Central memory CD8-positive, alpha-beta T cell (primary cell): ENCODE results near the gene PLAU.

Experiments
- ATAC-seq: fragments of 150-1000 bp; cut with Tn5 transposase; replicated peaks from 2 replicates; pipeline ENCODE4 v1.10.0; 2022; ENCODE audit warnings: mild to moderate bottlenecking, moderate FRiP score, moderate number of reproducible peaks; ENCODE audit not compliant: poor library complexity, severe bottlenecking; ENCODE audit errors: extremely low read depth
- DNase-seq, 2 donors: peaks; one replicate each; pipeline ENCODE4 v3.0.0; 2021; ENCODE audit warnings: low spot score in 2 of 2
- H3K27ac Mint-ChIP-seq: one replicate; pipeline ENCODE4 v1.8.0; 2022; ENCODE audit warnings: low read depth, mild to moderate bottlenecking, moderate library complexity, mixed read lengths
- H3K27me3 Mint-ChIP-seq: one replicate; pipeline ENCODE4 v1.8.0; 2022; ENCODE audit warnings: mixed read lengths
- H3K36me3 Mint-ChIP-seq: one replicate; pipeline ENCODE4 v1.8.0; 2022; ENCODE audit warnings: mild to moderate bottlenecking, moderate library complexity, mixed read lengths; ENCODE audit not compliant: insufficient read depth
- H3K4me1 Mint-ChIP-seq: one replicate; pipeline ENCODE4 v1.8.0; 2022; ENCODE audit warnings: mixed read lengths
- H3K4me3 Mint-ChIP-seq: one replicate; pipeline ENCODE4 v1.8.0; 2022; ENCODE audit warnings: mild to moderate bottlenecking, moderate library complexity, mixed read lengths
- H3K9me3 Mint-ChIP-seq: one replicate; pipeline ENCODE4 v1.8.0; 2022; ENCODE audit warnings: mixed read lengths

Gene PLAU

DNA sequence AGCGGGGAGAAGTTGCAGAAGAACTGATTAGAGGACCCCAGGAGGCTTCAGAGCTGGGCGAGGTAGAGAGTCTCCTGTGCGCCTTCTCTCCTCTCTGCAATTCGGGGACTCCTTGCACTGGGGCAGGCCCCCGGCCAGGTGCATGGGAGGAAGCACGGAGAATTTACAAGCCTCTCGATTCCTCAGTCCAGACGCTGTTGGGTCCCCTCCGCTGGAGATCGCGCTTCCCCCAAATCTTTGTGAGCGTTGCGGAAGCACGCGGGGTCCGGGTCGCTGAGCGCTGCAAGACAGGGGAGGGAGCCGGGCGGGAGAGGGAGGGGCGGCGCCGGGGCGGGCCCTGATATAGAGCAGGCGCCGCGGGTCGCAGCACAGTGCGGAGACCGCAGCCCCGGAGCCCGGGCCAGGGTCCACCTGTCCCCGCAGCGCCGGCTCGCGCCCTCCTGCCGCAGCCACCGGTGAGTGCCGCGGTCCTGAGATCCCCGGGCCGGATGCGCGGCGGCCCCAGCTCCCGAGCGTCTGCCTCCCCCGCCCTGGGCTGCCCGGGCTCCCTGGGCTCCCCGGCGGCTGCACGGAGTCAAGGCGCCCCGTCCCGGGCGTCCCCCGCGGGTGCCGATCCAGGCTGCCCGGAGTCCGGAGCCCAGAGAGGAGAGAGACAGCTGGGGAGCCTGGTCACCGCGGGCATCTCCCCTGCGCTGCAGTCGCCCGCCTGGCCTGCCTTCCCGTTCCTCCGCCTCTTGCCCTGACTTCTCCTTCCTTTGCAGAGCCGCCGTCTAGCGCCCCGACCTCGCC is at the start of gene PLAU:
PLAU (plus strand) TSS at position 369 of the 789 bp plus-strand sequence. CDS start 424 bp downstream, outside the sequence.
- peak in 1 of 2 donors; percentile 32 for DNase-seq
- Mint-ChIP-seq H3K9me3 (no peaks in the 10 kb centered on the region), H3K27me3 (peaks cover 38% of the 10 kb centered on the region)

GRCh38 chr10:73862011-73862410 is 48.9 kb upstream of the PLAU start:
- H3K9me3 Mint-ChIP-seq: no peaks in the 10 kb centered on the region
- DNase-seq (no peak), ATAC-seq (no peak)
- peaks cover 76% of the 10 kb centered on the region for H3K4me1 Mint-ChIP-seq
- H3K27ac Mint-ChIP-seq: no peak overlapping the region
- no peaks in the 10 kb centered on the region for H3K27me3 Mint-ChIP-seq
- peaks cover 21% of the 10 kb centered on the region for H3K36me3 Mint-ChIP-seq
- H3K4me3 Mint-ChIP-seq: no peak overlapping the region

More for the DNA sequence above, at the start of gene PLAU:
- Mint-ChIP-seq H3K27ac (peak within 1 kb of the TSS; percentile 87), H3K36me3 (peaks cover 2% of the 10 kb centered on the region), H3K4me1 (peaks cover 27% of the 10 kb centered on the region), H3K4me3 (peak within 1 kb of the TSS; percentile 88)
- ATAC-seq: peak; percentile 61

- Mint-ChIP-seq H3K27ac (no peak overlapping the region), H3K4me3 (no peak overlapping the region), H3K36me3 (peaks cover 16% of the 10 kb centered on the region), H3K4me1 (peaks cover 76% of the 10 kb centered on the region), H3K9me3 (no peaks in the 10 kb centered on the region), H3K27me3 (no peaks in the 10 kb centered on the region)
- no peak for ATAC-seq
- DNase-seq: no peak
Observed at GRCh38 chr10:73863039-73863817, 47.7 kb upstream of the PLAU start.

GRCh38 chr10:73864229-73864628 is 46.7 kb upstream of the PLAU start:
- DNase-seq: no peak
- peaks cover 15% of the 10 kb centered on the region for H3K36me3 Mint-ChIP-seq
- no peaks in the 10 kb centered on the region for H3K27me3 Mint-ChIP-seq
- H3K27ac Mint-ChIP-seq: no peak overlapping the region
- ATAC-seq: no peak
- H3K4me1 Mint-ChIP-seq: peaks cover 72% of the 10 kb centered on the region
- H3K4me3 Mint-ChIP-seq: peak overlapping the region; percentile 84
- H3K9me3 Mint-ChIP-seq: no peaks in the 10 kb centered on the region

- no peak for ATAC-seq
- peaks cover 70% of the 10 kb centered on the region for H3K4me1 Mint-ChIP-seq
- peak overlapping the region; percentile 94 for H3K27ac Mint-ChIP-seq
- no peaks in the 10 kb centered on the region for H3K9me3 Mint-ChIP-seq
- H3K27me3 Mint-ChIP-seq: no peaks in the 10 kb centered on the region
- no peak for DNase-seq
- H3K4me3 Mint-ChIP-seq: peak overlapping the region; percentile 84
- H3K36me3 Mint-ChIP-seq: peaks cover 15% of the 10 kb centered on the region
Observed at GRCh38 chr10:73865107-73865458, 45.8 kb upstream of the PLAU start.

DNA sequence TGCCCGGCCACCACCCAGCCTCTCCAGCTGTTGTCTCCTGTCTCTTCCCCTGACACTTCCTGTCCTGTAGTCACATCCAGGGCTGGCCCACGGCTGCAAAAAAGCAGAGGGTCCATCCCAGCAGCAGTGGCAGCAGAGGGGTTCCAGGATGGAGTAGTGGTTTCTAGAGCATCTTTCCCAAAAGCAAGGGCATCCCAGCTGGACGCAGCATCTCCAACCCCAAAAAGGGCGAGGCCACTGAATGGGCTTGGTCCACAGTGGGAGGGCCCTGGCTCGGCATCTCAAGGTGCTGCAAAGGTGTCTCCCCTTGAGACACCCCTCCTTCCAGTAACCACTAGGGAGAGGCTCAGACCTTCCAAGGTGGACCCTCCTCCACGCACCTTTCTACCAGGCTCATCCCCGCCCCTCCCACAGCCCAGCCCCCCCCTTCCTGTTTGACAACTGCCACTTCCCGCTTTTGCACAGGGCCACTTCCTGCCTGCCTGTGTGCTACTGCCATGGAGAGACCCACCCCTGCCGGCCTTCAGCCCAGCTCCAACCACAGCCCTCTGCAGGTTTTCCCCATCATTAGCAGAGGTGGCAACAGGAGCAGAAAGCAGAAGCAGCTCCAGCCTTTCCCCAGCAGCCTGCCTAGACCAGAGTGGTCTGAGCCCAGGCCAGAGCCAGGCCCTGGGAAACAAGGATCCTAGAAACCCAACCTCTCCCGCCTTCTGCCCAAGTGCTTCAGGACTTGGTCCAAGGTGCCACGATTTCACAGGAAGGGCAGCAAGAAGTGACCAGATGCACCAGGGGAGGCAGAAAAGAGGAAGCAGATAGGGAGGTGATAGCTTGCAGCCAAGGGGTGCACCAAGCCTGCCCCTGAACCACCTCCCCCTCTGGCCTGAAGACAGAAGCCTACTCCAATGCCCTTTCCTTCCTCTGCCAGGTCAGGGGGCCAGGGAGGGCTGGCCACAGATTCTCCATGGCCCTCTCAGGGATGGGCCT is 45.2 kb upstream of the PLAU start:
- H3K4me1 Mint-ChIP-seq: peaks cover 72% of the 10 kb centered on the region
- peak overlapping the region; percentile 94 for H3K27ac Mint-ChIP-seq

DNA sequence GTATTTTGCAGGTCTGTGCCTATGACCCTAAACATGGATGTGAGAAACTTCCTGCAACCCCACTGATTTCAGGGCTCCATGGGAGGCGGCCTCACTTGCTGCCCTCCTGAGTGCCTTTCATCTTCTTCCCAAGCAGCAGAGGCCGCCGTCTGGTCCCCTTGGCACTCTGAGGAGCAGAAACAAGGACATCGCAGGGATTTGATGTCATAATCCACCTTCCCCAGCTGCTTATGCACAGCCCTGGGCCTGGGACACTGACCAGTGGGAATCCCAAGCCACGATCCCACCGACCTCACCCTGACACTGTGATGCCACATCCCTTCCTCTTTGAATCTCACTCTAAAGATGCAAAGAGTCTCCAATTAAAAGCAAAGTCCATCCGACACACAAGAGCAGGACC is 44.3 kb upstream of the PLAU start:
- peak overlapping the region; percentile 84 for H3K4me3 Mint-ChIP-seq

More for the DNA sequence above, 45.2 kb upstream of the PLAU start:
- Mint-ChIP-seq H3K36me3 (peaks cover 11% of the 10 kb centered on the region), H3K9me3 (no peaks in the 10 kb centered on the region), H3K27me3 (no peaks in the 10 kb centered on the region), H3K4me3 (peak overlapping the region; percentile 84)
- ATAC-seq (peak; percentile 78), DNase-seq (no peak)

GRCh38 chr10:73867126-73867807 is 43.7 kb upstream of the PLAU start:
- peaks cover 12% of the 10 kb centered on the region for H3K36me3 Mint-ChIP-seq
- no peaks in the 10 kb centered on the region for H3K9me3 Mint-ChIP-seq
- peak overlapping the region; percentile 84 for H3K4me3 Mint-ChIP-seq
- ATAC-seq (no peak), DNase-seq (no peak)
- H3K27me3 Mint-ChIP-seq: no peaks in the 10 kb centered on the region
- H3K4me1 Mint-ChIP-seq: peaks cover 85% of the 10 kb centered on the region
- H3K27ac Mint-ChIP-seq: peak overlapping the region; percentile 94

More for the DNA sequence above, 44.3 kb upstream of the PLAU start:
- DNase-seq: no peak
- Mint-ChIP-seq H3K4me1 (peaks cover 78% of the 10 kb centered on the region), H3K27ac (peak overlapping the region; percentile 94), H3K9me3 (no peaks in the 10 kb centered on the region), H3K36me3 (peaks cover 12% of the 10 kb centered on the region), H3K27me3 (no peaks in the 10 kb centered on the region)
- ATAC-seq: no peak

DNA sequence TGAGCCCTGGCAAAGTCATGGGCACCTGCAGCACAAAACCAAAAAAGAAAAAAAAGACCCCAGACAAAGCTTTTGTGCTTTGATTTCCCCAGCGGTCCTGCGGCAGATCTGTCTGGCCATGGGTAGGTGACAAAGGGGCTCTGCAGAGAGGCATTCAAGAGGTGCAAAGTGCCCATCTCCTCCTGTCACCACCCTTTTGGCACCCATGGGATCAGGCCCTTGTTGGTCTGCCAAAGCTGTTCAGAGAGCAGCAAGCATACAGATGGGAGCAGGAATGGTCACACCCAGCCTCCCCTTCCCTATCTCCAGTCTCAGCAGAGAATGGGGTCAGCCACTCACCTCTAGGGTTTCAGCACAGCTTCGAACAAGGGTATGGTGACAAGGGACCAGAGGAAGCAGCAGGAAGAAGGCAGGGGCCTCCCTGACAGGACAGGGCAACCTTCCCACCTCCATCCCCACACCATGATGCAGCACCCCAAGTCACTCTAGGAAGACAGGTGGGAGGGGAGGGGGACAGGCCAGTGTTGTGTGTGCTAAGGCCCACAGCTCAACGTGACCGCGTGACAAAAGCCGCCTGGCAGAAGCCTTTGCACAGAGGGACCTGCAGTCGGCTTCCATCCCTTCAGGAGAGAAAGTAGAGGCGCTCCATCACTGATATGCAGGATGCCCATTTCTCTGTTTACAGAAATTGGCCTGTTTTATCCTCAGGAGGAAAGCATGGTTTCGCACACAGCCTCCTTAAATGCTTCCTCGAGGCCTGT is 42.9 kb upstream of the PLAU start:
- H3K27me3 Mint-ChIP-seq: no peaks in the 10 kb centered on the region
- no peak overlapping the region for H3K27ac Mint-ChIP-seq
- H3K4me1 Mint-ChIP-seq: peaks cover 92% of the 10 kb centered on the region
- DNase-seq: no peak
- no peak overlapping the region for H3K4me3 Mint-ChIP-seq
- no peaks in the 10 kb centered on the region for H3K9me3 Mint-ChIP-seq
- peaks cover 19% of the 10 kb centered on the region for H3K36me3 Mint-ChIP-seq
- no peak for ATAC-seq

- no peaks in the 10 kb centered on the region for H3K9me3 Mint-ChIP-seq
- H3K36me3 Mint-ChIP-seq: peaks cover 22% of the 10 kb centered on the region
- no peak overlapping the region for H3K4me3 Mint-ChIP-seq
- peaks cover 90% of the 10 kb centered on the region for H3K4me1 Mint-ChIP-seq
- H3K27ac Mint-ChIP-seq: no peak overlapping the region
- no peak for ATAC-seq
- H3K27me3 Mint-ChIP-seq: no peaks in the 10 kb centered on the region
- DNase-seq: no peak
Observed at GRCh38 chr10:73868655-73869195, 42.2 kb upstream of the PLAU start.
